T-helper 2 cell treated with Interferon-gamma antibody and Interleukin-4, amounts not matched to agents 5 μg/mL and 100 μg/mL, for 36 hours (primary cell): ENCODE results near the gene KIF26A.
"Not testable (repeated sequence)": the region's sequence is repeated elsewhere in the genome, so short reads cannot be mapped to it uniquely, and the experiment has no call there.

ENCODE experiments used
- DNase-seq: peaks from one replicate; pipeline ENCODE4 v3.0.0; 2021; ENCODE audit warnings: low spot score
- H3K27ac Mint-ChIP-seq: one replicate; pipeline ENCODE4 v1.8.0; 2021; ENCODE audit warnings: mild to moderate bottlenecking, mixed read lengths
- H3K27me3 Mint-ChIP-seq: one replicate; pipeline ENCODE4 v1.8.0; 2021; ENCODE audit warnings: low read depth, mixed read lengths
- H3K36me3 Mint-ChIP-seq: one replicate; pipeline ENCODE4 v1.8.0; 2021; ENCODE audit warnings: low read depth, mixed read lengths
- H3K4me1 Mint-ChIP-seq: one replicate; pipeline ENCODE4 v1.8.0; 2021; ENCODE audit warnings: low read depth, mixed read lengths
- H3K4me3 Mint-ChIP-seq: one replicate; pipeline ENCODE4 v1.8.0; 2022; ENCODE audit warnings: mild to moderate bottlenecking, moderate library complexity, mixed read lengths
- H3K9me3 Mint-ChIP-seq: one replicate; pipeline ENCODE4 v1.8.0; 2021; ENCODE audit warnings: mixed read lengths

KIF26A gene

DNA sequence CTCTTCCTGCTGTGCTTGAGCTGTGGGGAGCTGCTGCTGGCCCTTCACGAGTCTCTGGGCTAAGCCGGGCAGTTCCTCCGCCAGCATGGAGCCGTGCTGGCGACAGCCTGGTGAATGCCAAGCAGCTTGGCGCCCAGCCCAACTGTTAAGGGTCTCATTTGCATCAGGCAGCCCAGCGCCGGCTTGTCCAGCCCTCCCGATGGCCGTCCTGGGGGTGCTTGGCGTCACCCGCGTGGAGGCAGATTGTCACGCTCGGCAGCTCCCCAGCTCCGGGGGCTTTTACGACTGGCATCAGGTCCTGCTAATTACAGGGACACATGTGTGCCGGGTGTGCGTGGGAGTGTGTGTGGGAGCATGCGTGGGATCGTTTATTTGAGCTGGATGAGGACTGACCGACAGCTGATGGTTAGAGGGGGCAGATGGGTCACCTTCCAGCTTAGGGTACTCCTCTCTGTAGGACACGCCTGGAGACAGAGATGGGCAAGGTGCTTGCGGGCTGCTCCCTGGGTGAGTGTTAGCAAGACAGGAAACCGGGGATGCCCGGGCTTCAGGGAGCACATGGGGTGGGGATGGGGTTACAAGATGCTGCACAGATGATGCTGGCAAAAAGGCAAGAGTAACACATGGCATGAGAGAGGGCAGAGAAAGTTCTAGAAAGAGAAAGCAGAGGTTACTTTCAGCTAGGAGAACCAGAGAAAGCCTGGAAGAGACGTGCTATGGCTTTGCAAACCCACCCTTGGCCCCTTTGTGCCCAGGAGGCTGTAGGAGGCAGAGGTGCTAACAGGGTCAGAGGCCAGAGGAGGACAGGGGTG lies 64.1 kb downstream of the KIF26A start:
- no peak for DNase-seq
- Mint-ChIP-seq H3K36me3 (no peaks in the 10 kb centered on the region), H3K4me3 (no peak overlapping the region), H3K9me3 (no peaks in the 10 kb centered on the region), H3K27me3 (no peaks in the 10 kb centered on the region), H3K4me1 (no peaks in the 10 kb centered on the region), H3K27ac (no peak overlapping the region)

DNA sequence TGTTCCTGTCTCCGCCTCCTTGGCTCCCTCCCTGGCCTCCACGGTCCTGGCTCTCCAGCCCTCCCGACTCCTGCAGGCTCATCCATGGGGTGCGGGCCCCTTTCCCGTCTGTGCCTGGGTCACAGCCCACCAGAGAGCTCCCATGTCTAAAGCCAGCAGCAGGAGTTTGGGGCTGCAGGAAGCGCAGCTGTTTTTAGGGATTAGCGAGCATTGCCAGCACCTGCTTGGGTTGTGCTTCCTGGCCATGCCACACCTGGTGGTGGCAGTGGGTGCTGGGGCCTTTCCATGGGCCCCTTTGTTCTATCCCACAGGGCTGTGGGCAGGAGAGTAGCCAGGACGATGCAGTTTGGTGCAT lies 64.7 kb downstream of the KIF26A start:
- Mint-ChIP-seq H3K4me3 (no peak overlapping the region), H3K27ac (no peak overlapping the region), H3K27me3 (no peaks in the 10 kb centered on the region), H3K4me1 (no peaks in the 10 kb centered on the region), H3K36me3 (no peaks in the 10 kb centered on the region), H3K9me3 (no peaks in the 10 kb centered on the region)
- no peak for DNase-seq

DNA sequence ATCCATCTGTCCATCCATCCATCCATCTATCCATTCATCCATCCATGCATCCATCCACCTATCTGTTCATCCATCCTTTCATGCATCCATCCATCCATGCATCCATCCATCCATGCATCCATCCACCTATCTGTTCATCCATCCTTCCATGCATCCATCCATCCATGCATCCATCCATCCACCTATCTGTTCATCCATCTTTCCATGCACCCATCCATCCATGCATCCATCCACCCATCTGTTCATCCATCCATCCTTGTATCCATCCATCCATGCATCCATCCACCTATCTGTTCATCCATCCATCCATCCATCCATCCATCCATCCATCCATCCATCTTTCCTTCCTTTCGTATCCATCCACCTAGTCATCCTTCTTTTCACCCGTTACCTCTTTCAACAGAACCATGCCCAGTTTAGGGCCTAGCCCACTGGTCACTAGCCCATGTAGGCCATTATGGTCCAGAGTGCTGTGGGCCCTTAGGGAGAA lies 66.3 kb downstream of the KIF26A start:
- Mint-ChIP-seq H3K9me3 (no peaks in the 10 kb centered on the region), H3K4me3 (no peak overlapping the region), H3K27ac (no peak overlapping the region), H3K27me3 (no peaks in the 10 kb centered on the region), H3K36me3 (no peaks in the 10 kb centered on the region), H3K4me1 (no peaks in the 10 kb centered on the region)
- DNase-seq, result no peak

DNA sequence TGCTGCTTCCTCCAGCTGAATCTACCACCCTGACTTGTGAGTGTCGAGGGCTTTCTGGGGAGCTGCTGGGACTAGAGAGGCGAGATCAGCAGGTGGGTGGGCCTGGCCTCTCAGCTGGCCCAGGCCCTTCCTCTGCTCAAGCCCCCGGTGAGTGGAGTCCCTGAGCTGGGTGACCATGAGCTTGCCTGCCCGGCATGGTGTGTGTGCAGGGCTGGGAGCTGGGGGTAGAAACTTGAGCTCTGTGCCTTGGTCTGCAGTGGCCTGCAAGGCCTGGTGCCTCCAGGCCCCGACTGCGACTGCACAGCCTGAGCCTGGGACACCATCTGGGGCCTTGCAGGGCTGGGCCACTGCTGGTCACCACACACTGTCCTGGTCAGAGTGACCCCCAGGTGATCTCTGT lies 67.4 kb downstream of the KIF26A start:
- Mint-ChIP-seq H3K27me3 (no peaks in the 10 kb centered on the region), H3K27ac (no peak overlapping the region), H3K36me3 (no peaks in the 10 kb centered on the region), H3K9me3 (no peaks in the 10 kb centered on the region), H3K4me3 (no peak overlapping the region), H3K4me1 (no peaks in the 10 kb centered on the region)
- DNase-seq, result no peak

DNA sequence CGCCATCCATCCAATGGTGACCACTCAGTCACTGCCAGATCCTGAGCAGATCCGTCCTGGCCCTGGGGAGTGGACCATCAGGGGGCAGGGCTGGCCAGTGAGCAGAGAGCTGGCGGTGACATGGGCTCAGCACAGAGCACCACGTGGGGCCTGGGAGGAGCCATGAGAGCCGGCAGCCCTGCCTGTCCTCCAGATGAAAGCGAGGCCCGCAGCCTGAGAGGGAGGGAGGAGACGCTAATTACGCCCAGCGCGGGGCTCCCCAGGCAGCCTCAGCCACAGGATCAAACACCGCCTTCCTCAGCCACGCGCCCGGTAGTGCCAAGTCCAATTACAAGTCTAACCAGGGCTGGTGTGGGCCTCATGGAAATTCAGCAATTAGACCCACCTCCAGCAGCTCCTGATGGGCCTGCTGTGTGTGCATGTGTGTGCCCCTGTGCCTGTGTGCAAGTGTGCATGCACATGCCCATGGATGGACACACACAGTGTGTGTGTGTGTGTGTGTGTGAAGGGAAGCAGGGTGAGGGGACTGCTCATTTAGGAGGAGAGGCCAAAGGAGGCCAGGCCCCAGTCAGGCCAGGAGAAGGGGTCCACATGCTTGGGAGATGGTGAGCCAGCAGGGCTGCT lies 68.0 kb downstream of the KIF26A start:
- Mint-ChIP-seq H3K9me3 (no peaks in the 10 kb centered on the region), H3K4me1 (no peaks in the 10 kb centered on the region), H3K27ac (no peak overlapping the region), H3K27me3 (no peaks in the 10 kb centered on the region), H3K36me3 (no peaks in the 10 kb centered on the region), H3K4me3 (no peak overlapping the region)
- DNase-seq, result no peak

DNA sequence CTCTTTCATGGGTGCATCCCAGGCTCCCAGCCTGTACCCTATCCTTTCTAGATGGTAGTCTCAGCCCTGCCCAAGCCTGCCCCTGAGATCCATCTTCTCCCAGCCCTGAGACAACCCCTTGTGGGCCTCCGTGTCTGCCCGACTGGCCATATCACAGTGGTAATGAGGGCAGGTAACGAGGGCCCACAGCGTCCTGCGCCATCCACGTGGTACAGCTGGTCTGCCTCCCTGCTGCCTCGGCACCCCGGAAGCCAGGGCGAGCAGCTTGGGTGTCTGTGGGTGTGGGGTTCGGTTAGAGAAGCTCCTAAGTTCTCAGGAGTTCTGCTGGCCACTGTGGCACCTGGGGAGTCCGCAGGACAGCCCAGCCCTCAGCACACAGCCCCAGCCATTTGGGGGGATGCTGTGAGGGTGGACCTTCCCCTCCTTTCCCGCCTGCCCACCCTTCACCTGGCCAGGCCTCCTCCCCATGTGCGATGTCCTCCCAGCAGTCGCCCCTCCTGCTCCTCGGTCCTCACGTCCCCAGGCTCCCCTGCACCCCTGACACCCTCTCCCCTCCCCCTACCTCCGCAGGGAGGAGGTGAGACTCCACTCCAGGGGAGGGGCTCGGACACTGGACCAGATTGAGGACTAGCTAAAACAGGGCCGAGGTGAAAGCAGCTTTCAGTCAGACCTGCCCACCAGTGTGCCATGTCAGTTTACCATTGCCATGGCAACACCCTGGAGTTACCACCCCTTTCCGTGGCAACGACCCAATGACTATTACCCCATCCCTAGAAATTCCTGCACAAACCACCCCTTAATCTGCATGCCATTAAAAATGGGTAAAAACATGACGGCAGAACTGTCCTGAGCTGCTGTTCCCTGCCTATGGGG lies 69.0 kb downstream of the KIF26A start:
- Mint-ChIP-seq H3K27me3 (no peaks in the 10 kb centered on the region), H3K4me3 (no peak overlapping the region), H3K27ac (no peak overlapping the region), H3K9me3 (no peaks in the 10 kb centered on the region), H3K4me1 (no peaks in the 10 kb centered on the region), H3K36me3 (no peaks in the 10 kb centered on the region)
- DNase-seq, result no peak

DNA sequence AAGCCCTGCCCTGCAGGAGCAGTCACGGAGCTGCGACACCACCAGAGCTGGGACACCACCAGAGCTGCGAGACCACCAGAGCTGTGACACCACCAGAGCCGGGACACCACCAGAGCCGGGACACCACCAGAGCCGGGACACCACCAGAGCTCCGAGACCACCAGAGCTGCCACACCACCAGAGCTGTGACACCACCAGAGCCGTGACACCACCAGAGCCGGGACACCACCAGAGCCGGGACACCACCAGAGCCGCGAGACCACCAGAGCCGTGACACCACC lies 69.6 kb downstream of the KIF26A start:
- H3K27ac Mint-ChIP-seq, H3K36me3 Mint-ChIP-seq, H3K4me1 Mint-ChIP-seq, DNase-seq, H3K9me3 Mint-ChIP-seq, H3K27me3 Mint-ChIP-seq, H3K4me3 Mint-ChIP-seq: not testable (repeated sequence)

DNA sequence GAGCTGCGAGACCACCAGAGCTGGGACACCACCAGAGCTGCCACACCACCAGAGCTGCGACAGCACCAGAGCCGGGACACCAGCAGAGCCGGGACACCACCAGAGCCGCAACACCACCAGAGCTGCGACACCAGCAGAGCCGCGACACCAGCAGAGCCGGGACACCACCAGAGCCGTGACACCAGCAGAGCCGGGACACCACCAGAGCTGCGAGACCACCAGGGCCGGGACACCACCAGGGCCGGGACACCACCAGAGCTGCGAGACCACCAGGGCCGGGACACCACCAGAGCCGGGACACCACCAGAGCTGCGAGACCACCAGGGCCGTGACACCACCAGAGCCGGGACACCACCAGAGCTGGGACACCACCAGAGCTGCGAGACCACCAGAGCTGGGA lies 69.9 kb downstream of the KIF26A start:
- H3K36me3 Mint-ChIP-seq, H3K4me3 Mint-ChIP-seq, DNase-seq, H3K27me3 Mint-ChIP-seq, H3K4me1 Mint-ChIP-seq, H3K27ac Mint-ChIP-seq, H3K9me3 Mint-ChIP-seq: not testable (repeated sequence)

DNA sequence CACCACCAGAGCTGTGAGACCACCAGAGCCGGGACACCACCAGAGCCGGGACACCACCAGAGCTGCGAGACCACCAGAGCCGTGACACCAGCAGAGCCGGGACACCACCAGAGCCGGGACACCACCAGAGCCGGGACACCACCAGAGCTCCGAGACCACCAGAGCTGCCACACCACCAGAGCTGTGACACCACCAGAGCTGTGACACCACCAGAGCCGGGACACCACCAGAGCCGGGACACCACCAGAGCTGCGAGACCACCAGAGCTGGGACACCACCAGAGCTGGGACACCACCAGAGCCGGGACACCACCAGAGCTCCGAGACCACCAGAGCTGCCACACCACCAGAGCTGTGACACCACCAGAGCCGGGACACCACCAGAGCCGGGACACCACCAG lies 70.7 kb downstream of the KIF26A start:
- not testable (repeated sequence) for H3K9me3 Mint-ChIP-seq, H3K27me3 Mint-ChIP-seq, H3K36me3 Mint-ChIP-seq, H3K4me3 Mint-ChIP-seq, H3K4me1 Mint-ChIP-seq, H3K27ac Mint-ChIP-seq, DNase-seq

DNA sequence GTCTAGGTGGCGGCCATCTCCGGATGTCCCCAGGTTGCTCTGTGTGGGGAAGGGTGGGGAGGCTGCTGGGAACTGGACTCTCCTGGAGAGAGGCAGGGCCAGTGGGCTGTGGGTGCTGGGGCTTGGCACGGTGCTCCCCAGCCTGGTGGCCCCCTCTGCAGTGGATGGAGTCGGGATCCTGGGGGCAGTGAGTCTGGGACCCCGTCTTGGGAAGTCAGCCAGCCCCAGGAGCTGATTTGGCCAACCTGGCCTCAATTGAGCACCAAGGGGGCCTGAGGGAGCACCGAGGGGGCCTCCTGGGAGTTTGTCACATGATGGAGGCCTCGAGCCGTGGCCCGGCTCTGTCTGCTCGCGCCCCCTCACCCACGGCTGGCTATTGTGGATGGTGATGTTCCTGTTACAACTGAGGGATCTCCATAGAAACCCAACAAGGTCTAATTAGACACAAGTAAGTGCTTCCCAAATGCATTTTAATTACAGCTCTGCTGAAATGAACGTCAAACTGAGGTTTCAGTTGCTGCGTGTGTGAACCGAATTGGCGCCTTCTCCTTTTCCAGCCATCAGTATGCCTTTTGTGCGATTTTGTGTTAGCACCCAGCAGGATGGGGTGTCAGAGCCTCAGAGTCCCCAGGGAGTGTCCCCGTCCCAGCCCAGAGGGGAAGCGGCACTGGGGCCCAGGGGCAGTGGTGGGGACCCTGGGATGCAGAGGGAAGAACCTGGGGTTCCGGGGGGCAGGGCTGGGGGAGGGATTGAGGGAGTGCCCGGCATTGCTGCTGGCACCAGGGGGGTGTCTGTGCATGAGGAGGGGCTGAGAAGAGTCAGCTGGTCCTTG lies 71.8 kb downstream of the KIF26A start:
- H3K4me1 Mint-ChIP-seq, result no peaks in the 10 kb centered on the region
- DNase-seq, result no peak
- no peaks in the 10 kb centered on the region for H3K9me3 Mint-ChIP-seq

DNA sequence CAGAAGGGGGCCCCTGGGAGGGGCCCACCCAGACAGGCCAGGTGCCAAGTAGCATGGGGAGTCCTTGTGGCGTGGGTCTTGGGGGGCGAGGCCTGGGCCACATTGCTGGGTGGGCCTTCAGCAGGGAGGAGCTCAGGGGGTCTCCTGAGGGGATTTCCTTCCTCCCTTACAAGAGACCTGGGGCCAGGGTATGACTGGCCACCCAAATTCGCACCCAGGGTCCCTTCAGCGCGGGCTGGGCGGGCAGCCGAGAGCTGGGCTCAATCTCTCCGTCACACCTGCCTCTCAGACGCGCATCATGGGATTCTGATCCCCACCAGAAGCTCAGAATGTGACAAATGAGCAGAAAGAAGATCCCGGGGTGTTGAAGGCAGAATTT lies 72.4 kb downstream of the KIF26A start:
- H3K4me1 Mint-ChIP-seq, result no peaks in the 10 kb centered on the region
- no peaks in the 10 kb centered on the region for H3K27me3 Mint-ChIP-seq
- no peaks in the 10 kb centered on the region for H3K36me3 Mint-ChIP-seq

More for the DNA sequence above, 71.8 kb downstream of the KIF26A start:
- H3K4me3 Mint-ChIP-seq, result no peak overlapping the region
- H3K36me3 Mint-ChIP-seq, result no peaks in the 10 kb centered on the region
- no peak overlapping the region for H3K27ac Mint-ChIP-seq
- H3K27me3 Mint-ChIP-seq, result no peaks in the 10 kb centered on the region

DNA sequence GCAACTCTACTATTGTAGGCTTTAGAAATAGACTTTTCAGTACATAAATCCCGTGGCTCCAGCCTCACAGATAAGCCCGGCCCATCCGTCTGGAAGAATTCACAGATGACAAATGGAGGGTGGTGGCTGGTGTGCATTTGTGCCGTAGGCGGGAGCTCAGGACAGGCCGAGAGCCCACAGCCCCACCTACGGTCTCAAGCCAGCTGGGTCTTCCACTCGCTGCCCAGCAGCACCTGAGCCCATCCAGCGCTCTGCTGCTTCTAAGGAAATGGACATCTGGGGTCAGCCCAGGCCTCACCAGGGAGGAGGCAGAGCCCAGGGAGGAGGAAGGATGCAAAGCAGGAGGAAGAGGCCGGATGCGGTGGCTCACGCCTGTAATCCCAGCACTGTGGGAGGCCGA lies 72.8 kb downstream of the KIF26A start:
- no peaks in the 10 kb centered on the region for H3K9me3 Mint-ChIP-seq

More for the DNA sequence above, 72.4 kb downstream of the KIF26A start:
- no peak overlapping the region for H3K27ac Mint-ChIP-seq
- DNase-seq, result no peak
- H3K4me3 Mint-ChIP-seq, result no peak overlapping the region
- H3K9me3 Mint-ChIP-seq, result no peaks in the 10 kb centered on the region

DNA sequence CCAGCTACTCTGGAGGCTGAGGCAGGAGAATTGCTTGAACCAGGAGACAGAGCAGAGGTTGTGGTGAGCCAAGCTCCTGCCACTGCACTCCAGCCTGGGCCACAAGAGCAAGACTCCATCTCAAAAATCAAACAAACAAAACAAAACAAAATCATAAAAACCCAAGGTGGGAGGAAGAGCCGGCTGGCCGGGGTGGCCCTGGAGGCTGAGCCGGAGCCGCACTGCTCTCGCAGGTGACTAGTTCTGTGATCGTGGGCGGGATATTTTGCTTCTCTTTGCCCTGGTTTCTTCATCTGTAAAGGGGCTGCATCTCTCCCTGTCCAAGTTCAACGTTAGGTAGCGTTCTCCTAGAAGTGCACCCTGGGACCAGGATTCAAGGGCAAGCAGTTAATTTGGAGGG lies 73.4 kb downstream of the KIF26A start:
- no peak for DNase-seq
- Mint-ChIP-seq H3K36me3 (no peaks in the 10 kb centered on the region), H3K4me3 (no peak overlapping the region), H3K27ac (no peak overlapping the region), H3K4me1 (no peaks in the 10 kb centered on the region), H3K27me3 (no peaks in the 10 kb centered on the region), H3K9me3 (no peaks in the 10 kb centered on the region)

More for the DNA sequence above, 72.8 kb downstream of the KIF26A start:
- Mint-ChIP-seq H3K4me3 (no peak overlapping the region), H3K27ac (no peak overlapping the region), H3K27me3 (no peaks in the 10 kb centered on the region), H3K4me1 (no peaks in the 10 kb centered on the region), H3K36me3 (no peaks in the 10 kb centered on the region)
- no peak for DNase-seq
